ENCODE results near the gene SETD9.

The SETD9 gene

GRCh38 chr5:56938858-56939257 lies 29.5 kb downstream of the SETD9 start:
- no peak for DNase-seq (ENCODE audit: low spot score)

- DNase-seq (ENCODE audit: low spot score) = peak; percentile 68
Observed at GRCh38 chr5:56941981-56942380, 32.6 kb downstream of the SETD9 start.

GRCh38 chr5:56947052-56947451 lies 37.7 kb downstream of the SETD9 start:
- DNase-seq (ENCODE audit: low spot score) = no peak

GRCh38 chr5:56950626-56951125 lies 41.3 kb downstream of the SETD9 start:
- peak; percentile 90 for DNase-seq (ENCODE audit: low spot score)

- DNase-seq (ENCODE audit: low spot score) = peak; percentile 63
Observed at GRCh38 chr5:56951126-56951945, 41.9 kb downstream of the SETD9 start.

GRCh38 chr5:56951946-56952691 lies 42.7 kb downstream of the SETD9 start, which contains the start of gene MIER3:
MIER3 (minus strand) TSS chr5:56952123; CDS start chr5:56952102, 21 bp downstream.
- peak; percentile 97 for DNase-seq (ENCODE audit: low spot score)

GRCh38 chr5:56954262-56954661 lies 44.9 kb downstream of the SETD9 start:
- DNase-seq (ENCODE audit: low spot score) = no peak

GRCh38 chr5:56958595-56958994 lies 49.2 kb downstream of the SETD9 start:
- DNase-seq (ENCODE audit: low spot score) = no peak

GRCh38 chr5:56959326-56959725 lies 49.9 kb downstream of the SETD9 start:
- no peak for DNase-seq (ENCODE audit: low spot score)

GRCh38 chr5:56961746-56962145 lies 52.4 kb downstream of the SETD9 start:
- no peak for DNase-seq (ENCODE audit: low spot score)

- no peak for DNase-seq (ENCODE audit: low spot score)
Observed at GRCh38 chr5:56962286-56962685, 52.9 kb downstream of the SETD9 start.

- DNase-seq (ENCODE audit: low spot score) = no peak
Observed at GRCh38 chr5:56963246-56963645, 53.9 kb downstream of the SETD9 start.

- no peak for DNase-seq (ENCODE audit: low spot score)
Observed at GRCh38 chr5:56964173-56964572, 54.8 kb downstream of the SETD9 start.
